HL-60/S4 treated with retinoic acid at 250 ng/mL for 4 days and 3 days (cell line): ENCODE measurements around the gene TMEM121.

ENCODE experiments used
- in situ Hi-C: fragments of 300-500 bp; cut with MboI; formaldehyde crosslinking; loops from 2 replicates; pipeline ENCODE4 v1.7.0; 2022; ENCODE audit warnings: low sequenced_read_pairs

Gene TMEM121

DNA sequence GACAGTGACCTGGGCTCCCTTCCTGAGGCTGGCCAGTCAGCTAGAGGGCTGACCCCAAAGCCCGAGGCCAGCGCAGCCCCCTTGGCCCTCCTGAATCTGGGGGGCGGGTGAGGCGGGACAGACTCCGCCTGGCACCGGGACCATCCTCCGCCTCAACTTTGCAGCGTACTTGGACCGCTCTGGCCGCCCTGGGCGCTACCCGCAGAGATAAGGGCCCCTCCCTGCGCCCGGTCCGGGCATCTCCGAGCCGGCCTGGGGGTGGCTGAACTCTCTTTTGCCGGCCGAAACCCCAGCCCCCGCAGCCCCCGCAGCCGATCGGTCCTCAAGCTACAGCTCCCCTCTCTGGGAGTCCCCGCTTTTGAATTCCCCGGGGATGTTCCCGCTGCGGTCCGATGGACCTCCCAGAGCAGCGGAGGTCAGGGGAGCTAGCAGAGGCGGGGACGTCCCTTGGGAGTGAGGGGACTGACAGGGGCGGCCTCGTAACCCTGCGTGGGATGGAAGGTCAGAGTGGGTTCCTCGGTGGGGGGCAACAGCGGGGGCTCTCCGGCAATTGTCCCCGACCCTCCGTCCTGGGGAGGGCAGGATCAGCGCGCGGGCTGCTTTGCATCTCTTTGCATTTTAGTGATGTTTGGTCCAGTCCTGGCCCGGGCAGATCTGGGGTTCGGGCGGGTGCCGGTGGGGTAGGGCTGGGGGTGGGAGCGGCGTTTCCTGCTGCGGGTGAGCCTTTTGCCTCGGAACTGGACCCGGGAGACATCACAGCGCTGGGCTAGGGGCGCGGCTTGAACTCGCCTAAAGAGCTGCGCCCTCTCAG lies 40.0 kb upstream of the TMEM121 start, which contains the start of gene CRIP1:
TSS of gene CRIP1 (plus strand) at position 724 of the 811 bp plus-strand sequence. CDS start 374 bp downstream, outside the sequence.
- in situ Hi-C loops, result loop anchor here (25.0 kb wide), 1 partner anchor 124 kb away; no protein-coding TSS in a partner anchor

DNA sequence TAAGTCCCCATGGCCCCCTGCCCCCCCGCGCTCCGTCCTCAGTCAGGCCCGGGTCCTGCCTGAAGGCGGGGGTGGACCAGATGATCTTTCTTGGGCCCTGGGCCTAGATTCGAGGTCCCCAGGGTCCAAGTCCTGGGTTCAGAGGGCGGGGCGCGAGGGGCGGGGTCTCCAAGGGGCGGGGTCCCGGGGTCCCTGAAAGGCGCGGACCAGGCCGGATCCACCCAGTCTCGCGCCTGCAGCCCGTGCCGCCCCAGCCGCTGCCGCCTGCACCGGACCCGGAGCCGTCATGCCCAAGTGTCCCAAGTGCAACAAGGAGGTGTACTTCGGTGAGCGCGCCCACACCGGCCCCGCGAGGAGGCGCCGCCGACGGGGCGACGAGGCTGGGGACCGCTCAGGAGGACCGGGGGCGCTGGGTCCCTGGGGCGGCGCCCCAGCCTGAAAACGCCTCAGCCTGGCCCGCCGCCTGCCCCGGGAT lies 39.4 kb upstream of the TMEM121 start:
- in situ Hi-C loops, result loop anchor here (25.0 kb wide), 1 partner anchor 125 kb away; no protein-coding TSS in a partner anchor

GRCh38 chr14:105487449-105487985 lies 38.9 kb upstream of the TMEM121 start:
- in situ Hi-C loops, result loop anchor here (25.0 kb wide), 1 partner anchor 125 kb away; no protein-coding TSS in a partner anchor

DNA sequence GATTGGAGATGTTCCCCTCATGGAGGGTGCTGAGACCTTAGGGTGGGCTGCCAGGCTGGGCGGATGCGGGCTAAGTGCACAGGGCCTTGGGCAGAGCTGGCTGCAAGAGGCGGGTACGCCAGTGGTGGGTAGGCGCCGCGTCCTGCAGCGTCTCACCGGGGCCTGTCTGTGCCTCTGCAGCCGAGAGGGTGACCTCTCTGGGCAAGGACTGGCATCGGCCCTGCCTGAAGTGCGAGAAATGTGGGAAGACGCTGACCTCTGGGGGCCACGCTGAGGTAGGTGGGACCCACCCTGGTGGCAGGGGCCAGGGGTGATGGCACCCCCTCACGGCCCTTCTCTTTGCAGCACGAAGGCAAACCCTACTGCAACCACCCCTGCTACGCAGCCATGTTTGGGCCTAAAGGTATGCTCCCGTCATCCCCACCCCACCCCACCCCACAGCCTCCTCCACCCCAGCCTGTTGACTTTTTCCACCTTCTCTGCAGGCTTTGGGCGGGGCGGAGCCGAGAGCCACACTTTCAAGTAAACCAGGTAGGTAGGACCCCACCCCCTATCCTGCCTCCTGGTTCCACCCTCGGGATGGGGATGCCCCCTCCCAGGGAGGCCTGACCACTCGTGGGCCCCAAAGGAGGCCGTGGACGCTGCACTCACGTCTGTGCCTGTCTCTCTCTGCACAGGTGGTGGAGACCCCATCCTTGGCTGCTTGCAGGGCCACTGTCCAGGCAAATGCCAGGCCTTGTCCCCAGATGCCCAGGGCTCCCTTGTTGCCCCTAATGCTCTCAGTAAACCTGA lies 38.2 kb upstream of the TMEM121 start:
- in situ Hi-C loops, result loop anchor here (25.0 kb wide), 1 partner anchor 126 kb away; no protein-coding TSS in a partner anchor

- in situ Hi-C loops, result loop anchor here (25.0 kb wide), 1 partner anchor 127 kb away; no protein-coding TSS in a partner anchor
These were observed 37.4 kb upstream of the TMEM121 start for GRCh38 chr14:105488781-105489541.

DNA sequence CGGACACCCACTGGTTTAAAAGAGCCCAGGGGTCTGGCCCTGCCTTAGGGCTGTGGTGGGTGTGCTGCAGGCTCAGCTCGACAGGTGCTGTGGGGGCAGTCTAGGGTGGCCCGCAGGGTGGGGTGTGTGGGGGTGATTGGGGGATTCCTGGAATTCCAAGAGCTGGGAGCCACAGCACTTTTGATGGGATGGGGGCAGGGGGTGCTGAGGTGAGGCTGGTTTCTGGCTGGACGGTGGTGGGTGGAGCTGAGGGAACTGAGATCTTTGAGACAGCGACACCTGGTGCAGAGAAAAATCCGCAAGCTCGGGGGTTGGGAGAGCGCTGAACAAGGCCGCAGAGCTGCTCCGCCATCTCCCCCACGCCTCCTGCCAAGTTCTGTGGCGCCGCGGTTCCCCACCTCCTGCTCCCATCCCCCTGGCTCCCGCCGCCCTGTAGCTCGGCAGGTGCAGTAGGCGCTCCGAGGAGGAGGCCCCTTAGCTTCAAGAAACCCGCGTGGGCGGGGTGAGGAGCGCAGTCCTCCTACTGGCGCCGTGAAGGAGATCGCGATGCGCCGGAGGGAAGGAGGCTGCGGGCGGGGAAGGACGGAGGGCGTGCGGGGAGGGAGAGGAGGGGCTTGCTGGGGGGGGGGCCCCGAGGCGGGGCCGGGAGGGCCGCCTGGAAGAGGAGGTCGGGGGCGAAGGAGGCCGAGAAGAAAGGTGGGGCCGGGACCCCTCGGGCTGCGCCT lies 36.7 kb upstream of the TMEM121 start:
- in situ Hi-C loops, result loop anchor here (25.0 kb wide), 1 partner anchor 127 kb away; no protein-coding TSS in a partner anchor

DNA sequence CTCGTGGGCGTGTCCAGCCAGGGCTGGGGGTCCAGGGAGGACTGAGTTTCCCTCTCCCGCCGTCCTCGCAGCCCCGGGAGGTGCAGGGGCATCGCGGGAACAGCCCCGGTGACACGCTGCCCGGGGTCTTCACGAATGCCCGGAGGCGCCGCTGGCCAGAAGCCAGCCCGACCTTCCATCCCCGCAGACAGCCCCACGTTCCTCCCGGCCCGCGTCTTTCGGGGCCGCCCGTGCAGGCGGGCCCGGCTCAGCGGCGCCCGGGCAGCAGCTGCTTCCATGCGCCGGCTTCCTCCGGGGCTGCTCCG lies 36.2 kb upstream of the TMEM121 start:
- in situ Hi-C loops, result loop anchor here (25.0 kb wide), 1 partner anchor 128 kb away; no protein-coding TSS in a partner anchor

- in situ Hi-C loops, result loop anchor here (25.0 kb wide), 1 partner anchor 128 kb away; no protein-coding TSS in a partner anchor
These were observed 35.6 kb upstream of the TMEM121 start, which contains the start of gene TEDC1 for GRCh38 chr14:105490572-105491365. Gene TEDC1, plus strand, starts transcription at chr14:105491246. Its CDS starts 130 bp downstream, at chr14:105491376.

- in situ Hi-C loops, result loop anchor here (25.0 kb wide), 1 partner anchor 129 kb away; no protein-coding TSS in a partner anchor
These were observed 34.9 kb upstream of the TMEM121 start for GRCh38 chr14:105491366-105491973.

DNA sequence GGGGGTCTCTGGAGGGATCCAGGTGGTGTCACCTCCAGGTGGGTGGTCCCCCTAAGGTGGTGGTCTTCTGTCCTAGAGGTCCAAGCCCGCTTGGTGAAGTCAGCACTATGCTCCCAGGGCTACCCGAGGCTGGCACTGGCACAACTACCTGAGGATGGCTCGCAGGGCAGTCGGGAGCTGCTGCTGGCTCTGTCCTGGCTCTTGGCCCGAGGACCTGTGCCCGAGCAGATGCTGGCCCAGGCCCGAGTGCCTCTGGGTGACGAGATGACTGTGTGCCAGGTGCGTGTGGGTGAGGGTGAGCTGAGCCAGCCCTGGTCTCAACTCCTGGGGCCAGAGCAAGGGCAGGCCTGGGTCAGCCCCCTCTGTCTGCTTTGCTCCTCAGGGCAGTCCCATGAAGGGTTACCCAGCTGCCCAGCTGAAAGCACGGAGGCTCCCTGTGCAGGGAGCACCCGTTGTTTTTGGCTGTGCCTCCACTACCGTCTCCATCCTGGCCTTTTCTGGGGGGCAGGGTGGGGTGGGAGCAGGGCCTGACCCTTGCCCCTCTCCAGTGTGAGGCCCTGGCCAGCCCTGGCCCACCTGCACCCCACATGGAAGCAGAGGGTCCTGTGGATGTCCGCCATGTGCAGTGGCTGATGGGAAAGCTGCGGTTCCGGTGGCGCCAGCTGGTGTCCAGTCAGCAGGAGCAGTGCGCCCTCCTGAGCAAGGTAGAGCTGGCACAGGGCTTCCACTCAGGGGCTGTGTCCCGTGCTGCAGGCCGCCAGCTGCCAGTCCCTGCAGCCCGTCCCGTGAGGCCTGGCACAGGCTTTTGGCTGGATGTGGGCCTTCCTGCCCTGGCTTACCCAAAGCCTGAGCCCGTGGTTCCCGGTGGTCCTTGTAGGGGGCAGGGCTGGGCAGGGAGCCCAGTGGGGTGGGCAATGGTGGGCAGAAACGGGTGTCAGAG lies 34.1 kb upstream of the TMEM121 start:
- in situ Hi-C loops, result loop anchor here (25.0 kb wide), 1 partner anchor 130 kb away; no protein-coding TSS in a partner anchor

DNA sequence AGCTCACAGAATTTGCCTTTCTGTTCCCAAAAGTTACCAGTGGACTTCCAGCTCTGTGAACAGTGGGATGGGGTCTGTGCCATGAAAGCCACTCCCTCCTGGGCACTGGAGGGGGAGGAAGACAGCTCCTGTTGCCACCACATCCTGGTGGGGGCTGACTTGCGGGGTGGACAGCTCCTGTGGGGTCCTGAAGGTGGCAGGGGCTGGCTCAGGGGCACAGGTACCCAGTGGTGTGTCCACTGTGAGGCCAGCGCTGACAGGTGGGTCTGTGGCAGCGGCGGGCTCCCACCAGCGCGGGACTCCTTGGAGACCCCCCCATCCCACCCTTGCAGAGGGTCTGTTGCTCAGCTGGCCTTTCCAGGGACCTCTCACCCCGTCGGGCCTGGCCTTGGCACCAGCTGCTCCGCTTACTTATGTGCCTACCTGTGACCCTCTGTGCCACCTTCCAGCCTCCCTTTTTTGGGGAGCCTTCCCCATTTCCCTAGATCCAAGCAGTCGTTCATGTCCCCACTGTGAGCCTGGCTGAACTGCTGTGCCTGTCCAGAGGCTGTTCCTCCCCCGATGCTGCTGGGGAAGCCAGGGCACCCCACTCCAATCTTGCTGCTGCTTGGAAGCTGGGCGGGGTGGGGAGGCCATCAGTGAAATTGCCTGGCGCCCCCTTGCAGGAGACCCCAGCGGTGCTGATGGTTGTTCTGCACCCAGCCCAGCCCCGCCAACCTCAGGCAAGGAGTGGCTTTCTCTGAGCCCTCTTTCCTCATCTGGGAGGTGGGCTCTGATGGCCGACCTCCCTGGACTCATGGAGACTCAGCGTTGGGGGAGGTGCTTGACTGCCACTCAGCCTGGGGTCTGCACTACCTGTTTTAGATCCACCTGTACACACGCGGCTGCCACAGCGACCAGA lies 33.2 kb upstream of the TMEM121 start:
- in situ Hi-C loops, result loop anchor here (25.0 kb wide), 1 partner anchor 131 kb away; no protein-coding TSS in a partner anchor

DNA sequence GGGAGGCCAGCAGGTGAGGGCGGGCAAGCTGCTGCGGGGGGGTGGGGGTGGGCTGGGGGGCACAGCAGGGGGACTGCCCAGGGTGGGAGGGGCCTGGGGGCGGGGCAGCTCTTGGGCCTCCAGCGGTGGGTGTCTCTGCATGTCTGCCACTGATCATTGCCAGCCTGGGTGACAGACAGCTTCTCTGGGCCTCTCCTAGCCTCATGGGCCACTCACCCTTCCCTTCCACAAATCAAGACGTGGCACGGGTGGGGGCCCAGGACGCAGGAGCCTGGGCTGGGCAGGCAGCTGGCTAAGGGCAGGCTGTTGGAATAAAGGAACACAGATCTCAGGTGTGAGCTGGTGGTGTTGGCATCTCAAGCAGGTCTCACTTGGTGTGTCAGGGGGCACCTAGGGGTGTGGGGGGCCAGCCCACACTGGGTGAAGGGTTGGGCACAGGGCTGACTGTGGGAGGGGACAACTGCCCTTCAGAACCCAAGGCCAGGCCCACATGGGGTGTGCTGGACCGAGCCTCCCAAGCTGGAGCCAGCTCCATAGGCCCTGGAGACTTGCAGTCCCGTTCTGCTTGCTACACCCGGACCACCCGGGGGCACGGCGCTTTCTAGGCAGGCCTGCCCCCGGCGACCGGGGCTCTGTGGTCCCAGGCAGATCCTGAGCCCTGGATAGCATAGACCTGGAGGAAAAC lies 32.3 kb upstream of the TMEM121 start:
- in situ Hi-C loops, result loop anchor here (25.0 kb wide), 1 partner anchor 132 kb away; no protein-coding TSS in a partner anchor

DNA sequence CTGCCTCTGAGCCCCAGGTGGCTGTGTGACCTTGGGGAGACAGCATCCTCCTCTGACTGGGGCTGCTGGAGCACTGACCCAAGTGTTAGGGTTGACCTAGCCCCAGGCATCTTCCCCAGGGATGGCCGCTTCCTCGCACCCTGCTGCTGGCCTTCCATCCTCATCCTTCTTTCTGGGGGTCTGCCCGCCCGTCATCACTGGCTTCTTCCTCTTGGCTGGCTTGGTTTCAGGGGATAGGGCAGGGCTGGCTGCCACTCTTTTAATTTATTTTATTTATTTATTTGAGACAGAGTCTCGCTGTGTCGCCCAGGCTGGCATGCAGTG lies 31.8 kb upstream of the TMEM121 start:
- in situ Hi-C loops, result loop anchor here (25.0 kb wide), 1 partner anchor 132 kb away; no protein-coding TSS in a partner anchor

DNA sequence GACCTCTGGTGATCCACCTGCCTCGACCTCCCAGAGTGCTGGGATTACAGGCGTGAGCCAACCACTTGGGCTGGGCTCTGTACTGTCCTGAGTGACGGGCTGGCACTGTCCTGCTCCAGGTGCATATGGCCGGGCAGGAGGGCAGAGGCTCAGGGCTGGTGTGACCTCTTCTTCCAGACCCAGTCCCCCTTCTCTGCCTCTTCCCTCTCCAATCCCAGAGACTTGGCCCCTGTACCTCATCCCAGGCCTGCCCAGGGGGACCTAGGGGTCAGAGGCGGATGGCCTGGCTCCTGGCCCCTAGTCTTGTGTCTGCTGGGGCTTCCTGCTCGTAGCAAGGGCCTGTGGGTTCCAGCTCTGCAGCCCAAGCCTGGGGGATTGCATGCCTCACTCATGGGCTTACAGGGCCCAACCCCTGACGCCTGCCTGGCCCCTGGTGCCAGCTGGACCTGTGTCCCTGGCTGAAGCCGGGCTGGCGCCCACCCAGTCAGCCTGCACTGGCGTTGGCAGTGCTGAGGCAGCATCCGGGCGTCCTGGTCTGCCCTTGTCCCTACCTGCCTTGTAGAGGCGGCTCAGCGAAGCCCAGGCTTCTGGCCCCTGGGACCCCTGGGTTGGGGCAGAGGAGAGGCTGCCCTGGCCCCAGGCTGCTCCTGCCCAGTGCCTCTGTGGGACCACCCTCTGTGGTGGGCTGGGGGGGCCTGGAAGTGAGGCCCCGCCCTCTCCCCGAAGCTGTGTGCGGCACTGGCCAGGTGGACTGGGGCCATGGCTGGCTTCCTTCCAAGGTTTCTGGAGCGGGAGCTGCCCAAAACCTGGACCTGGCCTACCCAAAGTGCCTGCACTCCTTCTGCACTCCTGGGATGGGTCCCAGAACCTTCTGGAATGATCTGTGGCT lies 31.0 kb upstream of the TMEM121 start:
- in situ Hi-C loops, result loop anchor here (25.0 kb wide), 1 partner anchor 133 kb away; no protein-coding TSS in a partner anchor
